Measurements from ENCODE around the gene GRM8.

DNA sequence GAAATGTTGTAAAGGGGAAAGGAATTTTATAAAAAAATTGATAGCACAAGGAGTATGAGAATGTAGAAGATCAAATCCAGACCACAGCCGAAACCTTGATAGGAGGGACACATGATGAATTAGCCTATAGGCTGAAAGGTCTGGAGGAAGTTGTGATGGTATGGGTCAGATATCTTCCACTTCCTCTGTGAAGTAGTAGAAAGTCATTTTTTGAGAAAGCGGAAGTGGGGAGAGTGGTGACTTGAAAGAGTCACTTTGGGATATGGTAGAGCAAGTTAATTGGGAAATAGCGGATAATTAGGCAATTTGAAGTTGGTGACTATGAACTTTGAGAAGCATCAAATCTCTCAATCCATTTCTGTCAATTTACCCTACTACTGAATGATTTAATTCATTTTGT is 99.4 kb downstream of the GRM8 start:
- TF ChIP-seq POLR2A (IDR thresholded peaks at IDR 0.05): no peak
- TF ChIP-seq EP300 (IDR thresholded peaks at IDR 0.05): no peak
- TF ChIP-seq, protein P1, sequence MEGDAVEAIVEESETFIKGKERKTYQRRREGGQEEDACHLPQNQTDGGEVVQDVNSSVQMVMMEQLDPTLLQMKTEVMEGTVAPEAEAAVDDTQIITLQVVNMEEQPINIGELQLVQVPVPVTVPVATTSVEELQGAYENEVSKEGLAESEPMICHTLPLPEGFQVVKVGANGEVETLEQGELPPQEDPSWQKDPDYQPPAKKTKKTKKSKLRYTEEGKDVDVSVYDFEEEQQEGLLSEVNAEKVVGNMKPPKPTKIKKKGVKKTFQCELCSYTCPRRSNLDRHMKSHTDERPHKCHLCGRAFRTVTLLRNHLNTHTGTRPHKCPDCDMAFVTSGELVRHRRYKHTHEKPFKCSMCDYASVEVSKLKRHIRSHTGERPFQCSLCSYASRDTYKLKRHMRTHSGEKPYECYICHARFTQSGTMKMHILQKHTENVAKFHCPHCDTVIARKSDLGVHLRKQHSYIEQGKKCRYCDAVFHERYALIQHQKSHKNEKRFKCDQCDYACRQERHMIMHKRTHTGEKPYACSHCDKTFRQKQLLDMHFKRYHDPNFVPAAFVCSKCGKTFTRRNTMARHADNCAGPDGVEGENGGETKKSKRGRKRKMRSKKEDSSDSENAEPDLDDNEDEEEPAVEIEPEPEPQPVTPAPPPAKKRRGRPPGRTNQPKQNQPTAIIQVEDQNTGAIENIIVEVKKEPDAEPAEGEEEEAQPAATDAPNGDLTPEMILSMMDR (IDR thresholded peaks at IDR 0.05): no peak

All from stomach (tissue), 4 donors.